HL-60/S4 treated with retinoic acid at 250 ng/mL for 4 days and 3 days (cell line): Measurements from ENCODE around the gene AGER.

Experiments used
- in situ Hi-C: fragments of 300-500 bp; cut with MboI; formaldehyde crosslinking; loops from 2 replicates; pipeline ENCODE4 v1.7.0; 2022; ENCODE audit warnings: low sequenced_read_pairs

AGER gene

GRCh38 chr6:32173051-32173727 is 10.9 kb downstream of the AGER start:
- in situ Hi-C loops, result no loop called here

DNA sequence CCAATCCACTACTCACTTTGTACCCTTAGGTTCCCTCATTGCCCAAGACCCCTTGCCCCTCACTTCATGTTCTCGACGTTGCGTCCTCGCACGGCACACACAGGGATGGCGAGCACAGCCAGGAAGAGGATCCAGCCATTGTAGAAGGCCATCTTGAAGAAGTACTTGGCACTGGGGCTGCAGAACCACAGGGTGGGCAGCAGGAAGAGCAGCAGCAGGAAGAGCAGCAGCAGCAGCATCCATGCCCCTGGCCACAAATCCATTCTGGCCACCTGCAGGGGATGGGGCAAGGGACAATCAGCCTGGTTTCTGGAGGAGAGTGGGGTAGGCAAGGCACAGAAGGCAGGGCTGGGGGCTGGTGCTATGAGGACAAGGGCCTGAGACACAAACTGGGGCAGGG is 12.8 kb downstream of the AGER start:
- in situ Hi-C loops, result no loop called here

DNA sequence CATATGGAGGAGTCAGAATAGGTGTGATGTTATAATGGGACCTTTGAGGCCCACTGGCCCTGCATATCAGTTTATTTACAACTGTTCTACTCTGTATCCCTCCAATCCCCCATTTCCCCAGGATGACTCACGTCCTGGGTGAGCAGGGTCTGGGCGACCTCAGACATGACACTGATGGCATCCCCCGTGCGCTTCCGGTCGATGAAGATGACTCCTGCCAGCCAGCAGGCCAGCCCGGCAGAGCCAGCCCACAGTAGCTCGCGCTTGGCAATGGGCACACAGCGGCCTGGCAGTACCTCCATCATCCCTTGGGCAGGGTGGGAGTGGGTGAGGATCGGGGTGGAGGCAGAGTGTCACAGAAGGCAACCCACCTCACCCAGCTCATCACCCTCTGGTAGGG is 13.8 kb downstream of the AGER start:
- in situ Hi-C loops, result no loop called here

DNA sequence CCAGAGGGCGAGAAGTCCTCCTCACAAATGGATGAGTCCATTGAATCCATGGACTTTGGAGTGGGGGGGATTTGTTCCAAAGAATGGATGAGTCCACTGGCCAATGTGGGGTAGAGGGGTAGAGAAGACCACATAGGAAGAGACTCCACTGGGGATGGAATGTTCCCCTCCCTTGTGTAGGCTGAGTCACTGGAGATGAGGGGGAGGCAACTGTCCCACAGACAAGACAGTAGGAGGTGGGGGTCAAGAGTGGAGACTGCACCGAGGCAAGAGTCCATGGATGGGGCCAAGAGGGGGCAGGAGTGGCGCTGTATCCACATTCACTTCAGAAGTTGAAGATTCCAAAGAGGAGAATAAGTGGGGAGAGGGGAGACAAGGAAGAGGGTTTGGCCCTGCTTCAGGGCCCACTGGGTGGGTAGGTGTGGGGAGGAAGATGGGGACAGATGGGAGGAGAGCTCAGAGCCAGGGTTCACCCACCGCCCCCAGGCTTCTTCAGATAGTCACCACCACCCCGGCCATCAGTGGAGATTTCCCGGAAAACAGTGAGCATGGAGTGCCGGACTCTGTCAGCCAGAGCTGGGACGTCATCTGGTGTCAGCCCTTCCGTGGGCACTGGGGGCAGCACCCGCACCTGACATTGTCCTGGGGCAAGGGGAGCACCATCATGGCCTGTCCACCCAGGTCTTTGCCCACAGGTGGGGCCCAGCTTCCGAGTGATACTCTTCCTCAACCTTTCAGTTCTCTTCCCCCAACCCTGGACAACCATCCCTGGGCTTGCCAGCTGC is 15.1 kb downstream of the AGER start:
- in situ Hi-C loops, result no loop called here

DNA sequence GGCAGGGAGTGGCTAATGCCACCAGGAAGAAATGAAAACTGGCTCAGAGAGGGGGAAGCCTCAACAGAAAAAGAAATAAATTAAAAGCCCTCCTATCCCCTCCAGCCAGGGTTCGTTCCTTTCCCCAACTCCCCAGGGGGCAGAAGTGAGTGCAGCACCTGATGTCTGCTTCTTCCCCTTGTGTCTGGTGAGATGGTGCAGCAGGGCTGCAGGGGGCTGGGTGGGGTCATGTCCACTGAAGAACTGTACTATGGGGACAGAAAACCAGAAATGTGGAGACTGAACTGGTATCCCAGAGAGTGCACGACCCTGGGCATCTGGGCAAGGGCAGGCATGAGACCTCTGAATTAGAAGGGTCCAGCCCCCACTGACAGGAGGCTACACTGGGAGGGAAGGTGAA is 15.7 kb downstream of the AGER start:
- in situ Hi-C loops, result no loop called here

DNA sequence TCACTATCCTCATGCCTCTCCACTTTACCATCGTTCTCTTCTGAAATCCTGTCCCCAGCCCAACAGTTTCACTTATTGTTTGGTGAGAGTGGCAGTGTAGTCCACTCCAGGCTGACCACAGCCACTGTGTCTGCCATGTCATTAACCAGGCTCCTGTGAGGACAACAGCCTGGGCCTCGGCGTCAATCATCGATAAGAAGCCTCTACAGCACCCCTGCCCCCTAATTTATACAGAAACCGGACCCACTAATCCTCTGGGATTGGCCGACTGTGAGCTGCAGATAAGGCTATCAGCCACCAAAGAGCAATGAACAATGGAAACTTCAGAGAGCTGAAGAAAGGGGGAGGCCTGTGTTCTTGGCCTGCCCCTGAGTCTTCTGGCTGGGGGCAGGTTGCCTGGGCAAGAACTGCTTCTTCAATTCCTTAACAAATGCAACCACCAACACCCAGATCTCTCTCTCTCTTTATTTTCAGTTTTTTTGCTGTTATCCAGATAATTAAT is 16.2 kb downstream of the AGER start:
- in situ Hi-C loops, result no loop called here

- in situ Hi-C loops, result no loop called here
Observed at GRCh38 chr6:32167154-32167760, 16.8 kb downstream of the AGER start.

GRCh38 chr6:32166411-32167061 is 17.5 kb downstream of the AGER start:
- in situ Hi-C loops, result no loop called here

- in situ Hi-C loops, result no loop called here
Observed at GRCh38 chr6:32164295-32164694, 19.8 kb downstream of the AGER start, which contains the start of gene EGFL8. Gene EGFL8 (plus strand): TSS chr6:32164595. CDS start chr6:32166166, 1,571 bp downstream.

- in situ Hi-C loops, result no loop called here
Observed at GRCh38 chr6:32163559-32164258, 20.3 kb downstream of the AGER start.

DNA sequence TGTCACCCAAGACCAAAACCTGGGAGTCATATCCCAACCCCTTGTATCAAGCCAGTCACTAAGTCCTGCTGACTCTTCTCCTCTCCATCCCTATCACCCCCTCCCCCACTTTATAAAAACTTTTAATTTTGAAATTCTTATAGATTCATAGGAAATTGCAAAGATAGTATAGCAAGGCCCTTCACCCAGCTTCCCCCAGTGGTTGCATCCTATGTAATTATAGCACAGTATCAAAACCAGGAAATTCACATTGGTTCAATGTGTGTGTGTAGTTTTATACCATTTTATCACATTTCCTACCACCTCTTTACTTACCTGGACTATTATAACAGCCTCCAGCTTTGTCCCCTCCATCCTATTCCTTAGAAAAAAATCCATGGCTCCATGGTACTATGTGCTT is 26.0 kb downstream of the AGER start:
- in situ Hi-C loops, result no loop called here

- in situ Hi-C loops, result no loop called here
Observed at GRCh38 chr6:32156891-32157290, 27.2 kb downstream of the AGER start.

DNA sequence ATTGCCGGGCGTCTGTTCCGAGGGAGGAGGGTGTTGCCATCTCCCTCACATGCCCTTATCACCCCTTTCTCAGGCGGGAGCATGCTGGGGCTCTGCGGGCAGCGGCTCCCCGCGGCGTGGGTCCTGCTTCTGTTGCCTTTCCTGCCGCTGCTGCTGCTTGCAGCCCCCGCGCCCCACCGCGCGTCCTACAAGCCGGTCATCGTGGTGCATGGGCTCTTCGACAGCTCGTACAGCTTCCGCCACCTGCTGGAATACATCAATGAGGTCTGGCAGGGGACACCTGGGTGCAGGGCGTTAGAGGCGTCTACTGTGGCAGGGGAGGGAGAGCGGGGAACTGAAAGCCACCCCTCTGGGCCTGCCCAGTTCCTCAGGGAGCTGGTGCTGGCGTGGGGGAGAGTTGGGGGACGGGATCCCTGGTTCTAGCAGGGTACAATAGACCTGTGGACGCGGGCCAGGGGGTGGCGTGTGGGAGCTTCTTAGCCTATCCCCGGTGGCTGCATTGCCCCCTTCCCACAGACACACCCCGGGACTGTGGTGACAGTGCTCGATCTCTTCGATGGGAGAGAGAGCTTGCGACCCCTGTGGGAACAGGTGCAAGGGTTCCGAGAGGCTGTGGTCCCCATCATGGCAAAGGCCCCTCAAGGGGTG is 29.4 kb downstream of the AGER start:
- in situ Hi-C loops, result no loop called here

- in situ Hi-C loops, result no loop called here
Observed at GRCh38 chr6:32153564-32154513, 30.2 kb downstream of the AGER start, which contains the start of gene PPT2. Gene PPT2 (plus strand): TSS chr6:32154141. CDS start chr6:32154595, 454 bp downstream.

- in situ Hi-C loops, result no loop called here
Observed at GRCh38 chr6:32152769-32153563, 31.1 kb downstream of the AGER start.

- in situ Hi-C loops, result no loop called here
Observed at GRCh38 chr6:32151863-32152768, 31.9 kb downstream of the AGER start, which contains the start of gene PRRT1. Gene PRRT1 (minus strand): TSS chr6:32151939. CDS start chr6:32151827, 112 bp downstream.
